GM21515 (cell line): Measurements from ENCODE around the gene NDUFB8.

Source experiments
- ATAC-seq: cut with Tn5 transposase; IDR thresholded peaks from one replicate; pipeline ENCODE4 v1.9.1; 2021; ENCODE audit not compliant: unreplicated experiment

The NDUFB8 gene

DNA sequence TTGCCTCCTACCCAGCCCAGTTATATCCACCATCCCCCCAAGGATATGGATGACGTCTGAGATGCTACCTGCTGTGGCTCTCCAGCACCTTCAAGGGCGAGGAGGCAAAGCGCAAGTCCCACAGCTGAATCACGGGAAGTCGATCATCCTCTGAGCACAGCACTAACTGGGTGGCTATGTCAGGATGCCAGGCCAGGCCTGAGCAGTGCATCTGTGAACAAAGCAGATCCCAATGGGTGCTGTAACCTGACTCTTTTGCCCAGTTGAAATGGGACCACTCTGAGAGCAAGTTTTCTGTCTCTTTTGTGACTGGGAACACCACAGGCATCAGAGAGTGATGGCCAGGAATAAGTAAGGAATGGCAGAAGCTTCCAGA, 22.3 kb downstream of the NDUFB8 start:
- ATAC-seq = no peak

GRCh38 chr10:100506596-100507356, 22.9 kb downstream of the NDUFB8 start:
- no peak for ATAC-seq

DNA sequence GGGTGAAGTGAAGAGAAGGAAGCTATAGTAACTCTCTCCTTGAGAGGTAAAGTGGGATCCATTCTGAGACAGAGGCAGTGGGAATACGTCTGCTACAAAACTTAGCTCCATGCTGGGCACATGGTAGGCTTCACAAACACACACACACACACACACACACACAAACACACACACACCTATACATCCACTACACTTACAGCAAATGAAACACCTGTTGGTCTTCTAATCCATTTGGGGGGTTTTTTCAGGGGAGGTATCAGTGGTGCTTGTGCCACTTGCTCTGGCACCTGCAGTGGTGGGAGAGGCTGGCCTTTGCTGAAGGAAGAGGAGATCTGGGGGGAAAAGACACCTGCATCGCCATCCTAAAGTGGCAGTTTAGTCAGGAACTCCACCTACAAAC, 24.5 kb downstream of the NDUFB8 start:
- ATAC-seq = no peak

DNA sequence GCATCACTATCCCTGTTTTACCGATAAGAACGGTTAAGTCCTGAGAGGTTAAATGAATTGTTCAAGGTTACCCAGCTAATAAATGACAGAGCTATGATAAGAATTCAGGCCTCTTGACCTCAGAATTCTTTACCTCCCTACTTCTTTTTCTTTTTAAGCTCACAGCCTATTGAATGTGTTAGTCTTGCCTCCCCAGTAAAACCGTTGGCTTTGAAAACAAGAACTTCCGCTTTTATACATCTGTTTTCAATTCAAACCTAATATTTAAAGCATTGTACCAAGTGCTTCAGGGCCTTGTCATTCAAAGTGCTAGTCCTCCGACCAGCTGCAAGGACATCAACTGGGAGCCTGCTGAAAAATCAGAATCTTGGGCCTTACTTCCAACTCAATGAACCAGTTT, 25.6 kb downstream of the NDUFB8 start:
- no peak for ATAC-seq

GRCh38 chr10:100502926-100503494, 26.7 kb downstream of the NDUFB8 start:
- no peak for ATAC-seq

DNA sequence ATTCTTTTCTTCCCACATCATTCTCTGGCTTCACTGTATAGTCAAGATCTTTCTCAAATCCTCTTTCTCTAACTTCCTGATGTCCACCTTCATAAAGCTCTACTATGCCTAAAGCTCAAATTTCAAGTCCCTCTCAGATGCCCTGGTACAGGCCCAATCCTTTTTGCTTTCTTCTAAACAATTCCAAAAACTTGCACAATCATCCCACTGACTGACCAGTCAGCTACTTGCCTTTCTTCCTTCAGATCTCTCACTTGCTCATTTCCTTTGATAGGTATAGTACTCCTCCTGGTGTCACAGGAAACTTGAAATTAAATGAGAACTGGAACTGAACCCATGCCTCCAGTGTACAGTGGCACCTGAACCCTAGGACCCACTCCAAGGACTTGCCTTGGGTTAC, 28.2 kb downstream of the NDUFB8 start:
- no peak for ATAC-seq

DNA sequence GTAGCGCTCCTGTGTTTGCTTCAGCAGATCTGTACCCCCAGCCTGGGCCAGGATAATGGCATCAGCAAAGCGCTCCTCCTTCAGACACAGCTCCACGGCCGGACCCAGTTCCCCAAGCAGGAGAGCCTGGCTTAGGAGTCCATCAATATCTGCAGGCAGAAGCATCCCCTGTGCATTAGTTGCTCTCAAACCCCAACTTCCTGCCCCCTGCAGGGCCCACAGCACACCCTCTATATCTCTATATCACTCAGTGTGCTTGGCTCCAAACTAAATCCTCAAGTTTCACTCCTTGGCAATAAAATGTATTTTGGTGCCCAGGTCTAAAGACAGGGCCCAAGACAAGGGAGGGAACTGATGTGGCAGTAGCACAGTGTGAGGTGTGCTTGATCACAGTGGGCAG, 31.6 kb downstream of the NDUFB8 start:
- no peak for ATAC-seq

DNA sequence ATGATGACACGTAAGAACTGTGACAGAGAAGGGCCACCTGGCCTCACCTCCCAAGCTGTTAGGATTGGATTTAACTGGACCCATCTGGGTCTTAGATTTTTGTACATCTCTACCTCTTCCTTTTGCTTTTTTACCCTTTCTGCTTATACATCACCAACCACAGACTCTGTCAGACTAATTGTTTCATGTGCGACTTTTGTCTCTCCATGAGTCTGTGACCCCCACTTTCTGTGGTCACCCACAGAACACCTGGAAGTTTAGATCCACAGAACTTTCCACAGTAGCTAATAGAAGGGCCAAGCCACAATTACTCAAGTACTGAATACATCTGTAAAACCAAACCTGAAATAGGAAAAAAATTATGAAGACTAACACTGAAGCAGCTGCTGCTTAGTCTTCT, 33.1 kb downstream of the NDUFB8 start:
- ATAC-seq = no peak

DNA sequence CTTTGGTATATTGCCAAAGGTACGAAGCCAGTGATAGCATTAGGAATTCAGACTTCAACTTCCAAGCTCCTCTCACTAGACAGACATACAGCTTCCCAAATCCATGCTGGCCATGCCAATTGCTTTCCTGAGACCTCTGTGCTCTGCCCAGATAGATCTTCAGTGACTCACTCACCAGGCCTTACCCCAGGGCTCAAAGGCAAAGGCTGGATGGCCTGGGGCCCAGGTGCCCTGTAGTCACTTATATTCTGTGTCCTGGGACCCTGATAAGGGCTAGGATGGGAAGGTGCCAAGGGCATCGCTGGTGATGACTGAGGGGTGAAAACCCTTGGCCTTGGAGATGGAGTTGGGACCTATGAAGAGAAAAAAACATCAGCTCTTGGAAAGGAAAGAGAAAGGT, 39.1 kb downstream of the NDUFB8 start:
- no peak for ATAC-seq

DNA sequence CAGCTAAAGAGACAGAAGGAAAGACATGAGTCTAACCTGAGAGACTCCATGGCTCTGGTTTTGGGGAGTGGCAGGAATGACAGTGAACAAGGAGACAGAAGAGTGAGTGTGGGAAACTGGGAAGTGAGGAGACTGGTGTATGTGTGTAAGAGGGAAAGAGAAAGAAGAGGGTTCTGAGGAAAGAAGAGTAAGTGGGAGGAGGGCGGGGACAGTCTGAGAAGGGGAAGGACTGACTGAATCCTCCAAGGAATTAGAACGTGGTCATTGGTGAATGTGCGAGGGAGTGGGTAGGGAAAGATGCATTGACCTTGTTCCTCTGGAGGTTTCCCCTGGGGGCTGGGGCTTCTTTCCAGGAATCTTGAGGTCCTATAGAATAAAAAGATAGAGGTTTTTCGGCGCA, 40.3 kb downstream of the NDUFB8 start:
- ATAC-seq = no peak

- ATAC-seq = no peak
Observed at GRCh38 chr10:100487529-100487928, 42.1 kb downstream of the NDUFB8 start.

DNA sequence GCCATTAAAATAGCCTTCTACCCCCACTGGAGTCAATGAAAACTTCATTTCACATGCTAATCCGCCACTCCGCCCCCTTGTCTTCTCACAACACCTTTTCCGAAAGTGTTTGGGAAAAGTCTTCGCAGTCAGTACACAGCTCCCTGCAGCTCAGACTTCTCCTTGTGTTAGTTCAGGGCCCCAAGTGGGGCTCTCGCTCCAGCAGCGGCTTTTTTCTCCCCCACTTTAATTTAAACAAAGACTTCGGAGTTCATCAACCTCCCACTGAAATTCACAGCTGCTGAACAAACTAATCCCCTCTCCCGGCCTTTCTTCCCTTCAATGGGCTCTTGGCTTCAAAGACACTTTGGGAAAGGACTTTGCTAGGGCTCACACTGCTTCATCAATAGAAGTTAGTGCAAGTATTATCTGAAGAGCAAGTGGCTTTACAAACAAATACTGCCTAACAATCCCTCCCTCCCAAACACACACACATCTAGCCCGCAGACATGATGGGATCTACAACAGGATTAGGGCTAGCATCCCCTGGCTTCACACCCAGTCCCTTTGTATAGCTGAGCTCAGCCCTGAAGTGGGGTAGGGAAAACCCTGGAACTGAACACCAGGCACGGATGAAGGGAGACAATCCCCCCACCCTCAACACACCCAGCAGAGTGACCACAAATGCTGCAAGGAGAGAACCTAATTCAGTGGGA, 43.7 kb downstream of the NDUFB8 start:
- no peak for ATAC-seq

GRCh38 chr10:100485366-100485765, 44.3 kb downstream of the NDUFB8 start:
- ATAC-seq = no peak

DNA sequence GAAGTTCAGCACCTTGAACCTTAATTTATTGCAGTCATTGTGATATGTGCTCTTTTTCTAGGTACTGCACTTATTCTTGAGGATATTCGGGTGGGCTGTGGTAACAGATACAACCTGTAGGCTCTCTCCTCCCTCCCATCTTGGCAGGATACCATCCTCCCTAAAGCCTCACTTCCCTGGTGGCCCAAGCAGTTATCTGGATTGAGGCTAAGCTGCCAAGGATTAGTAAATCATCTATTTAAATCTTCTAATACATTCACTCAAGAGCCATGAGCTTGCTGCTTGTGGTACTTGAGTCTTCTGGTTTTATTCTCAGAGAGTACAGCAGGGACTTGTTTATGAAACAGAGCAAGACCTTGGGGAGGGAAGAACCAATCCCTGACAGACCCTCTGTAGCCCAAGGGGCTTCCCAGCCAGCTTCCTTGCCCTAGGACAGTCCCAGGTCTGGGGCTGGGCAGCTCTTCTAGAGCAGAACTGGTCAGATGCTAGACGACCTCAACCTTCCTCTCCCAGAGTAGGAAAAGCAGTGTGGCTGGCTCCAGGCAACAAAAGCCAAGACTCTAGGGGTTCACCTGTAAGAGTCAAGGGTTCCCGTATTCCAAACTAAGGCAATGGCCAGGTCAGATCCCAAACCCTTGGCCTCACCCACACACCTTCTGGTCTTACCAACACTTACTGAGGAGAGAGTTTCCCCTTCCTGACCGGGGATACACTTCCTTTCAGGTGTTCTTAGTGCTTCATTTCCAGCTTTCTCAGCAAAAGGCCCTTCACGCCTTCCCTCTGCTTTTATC, 45.6 kb downstream of the NDUFB8 start:
- ATAC-seq = no peak

GRCh38 chr10:100482834-100483185, 46.9 kb downstream of the NDUFB8 start:
- ATAC-seq = no peak

GRCh38 chr10:100482181-100482833, 47.4 kb downstream of the NDUFB8 start:
- ATAC-seq = no peak

GRCh38 chr10:100481462-100482081, 48.1 kb downstream of the NDUFB8 start:
- peak; percentile 97 for ATAC-seq

- no peak for ATAC-seq
Observed at GRCh38 chr10:100480002-100480401, 49.7 kb downstream of the NDUFB8 start.

- ATAC-seq = no peak
Observed at GRCh38 chr10:100479037-100479436, 50.6 kb downstream of the NDUFB8 start.

GRCh38 chr10:100477970-100478369, 51.7 kb downstream of the NDUFB8 start:
- no peak for ATAC-seq
